AG04449 (cell line): Measurements from ENCODE around the gene SH3RF1.
A peak's percentile ranks its signal among the peaks of the same experiment; 100 is the strongest.

Source experiments
- CTCF ChIA-PET: fragments of 350-600 bp; formaldehyde crosslinking; extraction: SDS; loops from one replicate; lab custom pipeline; 2021; ENCODE audit warnings: antibody characterized with exemption; lab: Yijun Ruan, JAX
- POLR2A ChIA-PET: fragments of 400-600, 350-600 bp; formaldehyde crosslinking; extraction: SDS; loops from one replicate; lab custom pipeline; 2020; ENCODE audit warnings: antibody characterized with exemption, inconsistent platforms; lab: Yijun Ruan, JAX
- DNase-seq: peaks from one replicate; pipeline ENCODE4 v3.0.0-alpha.2; 2010; ENCODE audit warnings: low read depth, low spot score
- H3K4me3 ChIP-seq: 2 replicates; pipeline ENCODE4 v1.5.1; 2011; ENCODE audit warnings: low read depth, mild to moderate bottlenecking, control low read depth, low read length
- CTCF ChIP-seq: IDR thresholded peaks from one replicate; pipeline ENCODE4 v1.5.1; 2011; ENCODE audit warnings: mild to moderate bottlenecking, moderate library complexity, low read length, control low read depth, inconsistent platforms; ENCODE audit not compliant: insufficient read depth; ENCODE audit errors: missing control alignments

SH3RF1 gene

GRCh38 chr4:169270810-169271691 lies at the start of gene SH3RF1:
Gene SH3RF1, minus strand, starts transcription at chr4:169270956. Its CDS starts 1,744 bp downstream, at chr4:169269212.
- ChIA-PET POLR2A (interaction anchor here (1.0 to 1.7 kb wide), 3 partner anchors 45 to 261 kb away, joined by 3 to 6 read pairs (median 3); partner anchors contain the start of gene CBR4), CTCF (interaction anchor here (0.7 to 3.4 kb wide), 8 partner anchors 134 to 260 kb away, joined by 3 to 23 read pairs (median 4); partner anchors contain the start of gene CBR4)
- no peak for DNase-seq
- H3K4me3 ChIP-seq = peak within 1 kb of the TSS; percentile 85
- peak; percentile 50 for TF ChIP-seq CTCF

- peak; percentile 57 for DNase-seq
- no peak for TF ChIP-seq CTCF
- CTCF ChIA-PET = interaction anchor here (0.6 to 1.5 kb wide), 6 partner anchors 10 to 393 kb away, joined by 3 to 4 read pairs (median 3); no protein-coding TSS in a partner anchor
- H3K4me3 ChIP-seq = no peak overlapping the region
- POLR2A ChIA-PET = no interaction called here
These were observed 45.0 kb upstream of the SH3RF1 start for GRCh38 chr4:169315530-169316343.

GRCh38 chr4:169314906-169315305 lies 44.1 kb upstream of the SH3RF1 start:
- ChIA-PET CTCF (interaction anchor here (1.2 to 1.5 kb wide), 3 partner anchors 9 to 392 kb away, joined by 3 to 4 read pairs (median 4); no protein-coding TSS in a partner anchor), POLR2A (interaction anchor here (0.9 kb wide), 1 partner anchor 23 kb away, joined by 3 read pairs; no protein-coding TSS in a partner anchor)
- TF ChIP-seq CTCF = no peak
- DNase-seq = no peak
- H3K4me3 ChIP-seq = no peak overlapping the region

GRCh38 chr4:169313732-169314131 lies 43.0 kb upstream of the SH3RF1 start:
- ChIA-PET CTCF (interaction anchor here (1.1 to 1.4 kb wide), 2 partner anchors 11 to 303 kb away, joined by 3 read pairs; partner anchors contain the start of gene CBR4), POLR2A (no interaction called here)
- TF ChIP-seq CTCF = no peak
- H3K4me3 ChIP-seq = no peak overlapping the region
- DNase-seq = no peak

- ChIA-PET CTCF (interaction anchor here (0.8 to 2.6 kb wide), 5 partner anchors 10 to 762 kb away, joined by 3 to 7 read pairs (median 3); partner anchors contain the start of gene CBR4), POLR2A (no interaction called here)
- TF ChIP-seq CTCF = no peak
- no peak overlapping the region for H3K4me3 ChIP-seq
- DNase-seq = no peak
These were observed 42.1 kb upstream of the SH3RF1 start for GRCh38 chr4:169312690-169313422.
